ENCODE data around the gene CADM1. TPM values are rescaled to one million over a fixed set of nuclear protein-coding genes. Genes with fewer than 3 reads are reported as not detected.

CADM1 gene
- total and polyA plus RNA-seq, 8 donors = 0.58 to 29.7 (median 5.3) TPM

DNA sequence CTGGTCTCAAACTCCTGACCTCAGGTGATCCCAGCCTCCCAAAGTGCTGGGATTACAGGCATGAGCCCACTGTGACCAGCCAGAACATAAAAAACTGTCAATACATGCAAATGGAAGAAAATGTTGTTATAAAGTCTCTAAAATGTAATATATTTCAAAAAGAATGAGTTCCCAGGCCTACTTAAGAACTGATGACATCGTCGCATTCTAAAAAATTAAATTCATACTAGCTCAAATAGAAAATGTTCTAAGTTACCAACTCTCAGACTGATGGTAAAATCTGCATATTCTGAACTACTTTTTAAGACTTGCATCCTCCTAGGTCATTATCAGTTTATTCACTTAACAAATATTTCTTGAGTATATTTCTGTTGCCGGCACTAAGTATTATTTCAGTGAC lies 163.3 kb downstream of the CADM1 start:
- no peak for DNase-seq
- Histone ChIP-seq H3K27ac (no peak overlapping the region), H3K36me3 (no peaks in the 10 kb centered on the region), H3K27me3 (no peaks in the 10 kb centered on the region), H3K4me3 (no peak overlapping the region), H3K4me1 (no peaks in the 10 kb centered on the region), H3K9me3 (no peaks in the 10 kb centered on the region)
- WGBS, 5 donors = 95 to 97% (median 96%) methylated on average over 3 of the region's 3 CpGs
- intact Hi-C loops (cut with DNase I; ENCODE audit: low total_unique reads) = no loop called here
- TF ChIP-seq POLR2AphosphoS5 (IDR thresholded peaks at IDR 0.05) (no peak), EP300 (IDR thresholded peaks at IDR 0.05) (no peak), POLR2A (IDR thresholded peaks at IDR 0.05) (no peak)
- TF ChIP-seq, protein P1, sequence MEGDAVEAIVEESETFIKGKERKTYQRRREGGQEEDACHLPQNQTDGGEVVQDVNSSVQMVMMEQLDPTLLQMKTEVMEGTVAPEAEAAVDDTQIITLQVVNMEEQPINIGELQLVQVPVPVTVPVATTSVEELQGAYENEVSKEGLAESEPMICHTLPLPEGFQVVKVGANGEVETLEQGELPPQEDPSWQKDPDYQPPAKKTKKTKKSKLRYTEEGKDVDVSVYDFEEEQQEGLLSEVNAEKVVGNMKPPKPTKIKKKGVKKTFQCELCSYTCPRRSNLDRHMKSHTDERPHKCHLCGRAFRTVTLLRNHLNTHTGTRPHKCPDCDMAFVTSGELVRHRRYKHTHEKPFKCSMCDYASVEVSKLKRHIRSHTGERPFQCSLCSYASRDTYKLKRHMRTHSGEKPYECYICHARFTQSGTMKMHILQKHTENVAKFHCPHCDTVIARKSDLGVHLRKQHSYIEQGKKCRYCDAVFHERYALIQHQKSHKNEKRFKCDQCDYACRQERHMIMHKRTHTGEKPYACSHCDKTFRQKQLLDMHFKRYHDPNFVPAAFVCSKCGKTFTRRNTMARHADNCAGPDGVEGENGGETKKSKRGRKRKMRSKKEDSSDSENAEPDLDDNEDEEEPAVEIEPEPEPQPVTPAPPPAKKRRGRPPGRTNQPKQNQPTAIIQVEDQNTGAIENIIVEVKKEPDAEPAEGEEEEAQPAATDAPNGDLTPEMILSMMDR (IDR thresholded peaks at IDR 0.05) = no peak

DNA sequence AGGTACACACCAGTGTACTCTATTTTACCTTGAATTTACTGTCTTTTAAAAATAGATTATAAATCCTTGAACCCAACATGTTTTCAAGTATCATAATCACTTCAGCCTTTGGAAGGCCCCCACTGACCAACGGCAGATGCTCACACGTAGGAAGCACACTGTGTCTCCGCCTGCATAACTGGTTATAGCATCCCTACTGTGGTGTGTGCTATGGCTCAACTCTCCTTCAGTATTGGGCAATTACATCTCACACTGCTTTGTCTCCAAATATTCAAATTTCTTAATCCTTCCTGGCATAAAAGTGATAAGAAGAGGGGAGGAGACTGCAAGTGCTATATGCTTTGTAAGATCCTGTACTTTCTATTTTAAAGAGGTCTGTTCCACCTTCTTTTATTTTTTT lies 165.7 kb downstream of the CADM1 start:
- Histone ChIP-seq H3K36me3 (no peaks in the 10 kb centered on the region), H3K27ac (no peak overlapping the region), H3K27me3 (no peaks in the 10 kb centered on the region), H3K9me3 (no peaks in the 10 kb centered on the region), H3K4me1 (no peaks in the 10 kb centered on the region), H3K4me3 (no peak overlapping the region)
- intact Hi-C loops (cut with DNase I; ENCODE audit: low total_unique reads) = no loop called here
- TF ChIP-seq EP300 (IDR thresholded peaks at IDR 0.05) = no peak
- TF ChIP-seq, protein P1 (IDR thresholded peaks at IDR 0.05) = no peak
- no peak for TF ChIP-seq POLR2AphosphoS5 (IDR thresholded peaks at IDR 0.05)
- TF ChIP-seq POLR2A (IDR thresholded peaks at IDR 0.05) = no peak
- WGBS, 5 donors = 83 to 94% (median 91%) methylated on average over 3 of the region's 3 CpGs
- no peak for DNase-seq

DNA sequence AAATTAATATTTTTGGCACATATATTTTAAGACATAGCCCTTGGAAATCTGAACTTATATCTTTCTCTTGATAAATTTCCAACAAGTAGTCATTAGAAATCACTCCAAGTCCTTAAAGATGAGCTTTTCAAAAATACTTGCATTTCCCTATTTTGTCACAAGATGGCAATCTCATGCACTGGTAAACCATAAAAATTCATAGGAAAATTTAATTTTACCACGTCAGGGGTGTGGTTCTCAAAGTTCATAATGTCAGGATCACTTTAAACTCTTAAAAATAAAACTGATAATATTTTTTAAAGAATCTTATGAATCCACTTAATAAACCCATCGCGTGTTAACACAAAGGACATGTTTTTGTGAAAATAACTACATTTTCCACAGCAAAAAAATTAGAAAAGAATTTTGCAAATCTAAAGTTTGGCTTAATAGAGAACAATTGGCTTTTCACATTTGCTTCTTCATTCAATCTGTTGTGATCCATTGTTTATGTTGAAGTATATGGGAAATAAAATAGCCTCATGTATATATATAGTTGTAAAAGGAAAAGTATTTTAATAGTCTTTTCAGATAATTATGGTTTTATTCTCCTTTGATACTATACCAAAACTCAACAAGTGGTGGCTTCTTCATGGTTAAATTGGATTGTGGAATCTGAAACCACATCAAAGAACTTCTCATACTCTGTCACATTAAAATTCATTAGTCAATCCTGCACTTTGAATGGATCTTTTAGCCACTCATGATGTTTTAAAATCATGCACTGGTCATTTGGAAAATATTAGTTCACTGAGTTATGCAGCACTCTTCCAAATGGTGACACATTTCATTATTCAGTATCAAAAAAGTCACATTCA lies 169.1 kb downstream of the CADM1 start:
- H3K4me1 ChIP-seq = no peaks in the 10 kb centered on the region
- no peak overlapping the region for H3K4me3 ChIP-seq
- H3K36me3 ChIP-seq = no peaks in the 10 kb centered on the region
- intact Hi-C loops (cut with DNase I; ENCODE audit: low total_unique reads) = no loop called here
- H3K9me3 ChIP-seq = no peaks in the 10 kb centered on the region
- WGBS, 5 donors = 47 to 52% (median 51%) methylated on average over 3 of the region's 3 CpGs
- TF ChIP-seq, protein P1 (IDR thresholded peaks at IDR 0.05) = peak in 5 of 7 experiments; percentile 30 to 70 (median 54)
- TF ChIP-seq POLR2AphosphoS5 (IDR thresholded peaks at IDR 0.05) = no peak
- DNase-seq = peak in 1 of 2 donors; percentile 67
- no peaks in the 10 kb centered on the region for H3K27me3 ChIP-seq
- no peak overlapping the region for H3K27ac ChIP-seq

DNA sequence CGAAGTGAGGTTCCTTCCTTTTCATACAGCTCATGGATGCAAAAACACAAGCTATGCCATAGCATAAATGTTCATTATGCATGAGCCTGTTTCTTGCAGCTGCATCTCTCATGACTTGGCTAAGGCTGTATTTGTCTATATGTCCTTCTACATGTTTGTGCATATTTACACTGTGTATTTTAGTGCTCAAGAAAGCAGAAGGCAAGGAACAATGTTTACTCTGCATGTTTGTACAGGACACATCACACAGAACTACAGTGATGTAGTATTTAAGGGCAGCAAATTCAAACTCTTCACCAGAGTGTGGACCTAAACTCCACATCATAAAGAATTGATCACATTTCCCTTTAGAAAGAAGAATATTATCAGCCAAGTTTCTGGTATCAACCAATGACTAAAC lies 170.3 kb downstream of the CADM1 start:
- no peaks in the 10 kb centered on the region for H3K27me3 ChIP-seq
- DNase-seq = no peak
- H3K36me3 ChIP-seq = no peaks in the 10 kb centered on the region
- H3K27ac ChIP-seq = no peak overlapping the region
- no peaks in the 10 kb centered on the region for H3K4me1 ChIP-seq
- TF ChIP-seq EP300 (IDR thresholded peaks at IDR 0.05) (no peak), POLR2A (IDR thresholded peaks at IDR 0.05) (no peak)
- WGBS, 5 donors = 32 to 47% (median 34%) methylated on average over 1 of the region's 1 CpG
- no peak overlapping the region for H3K4me3 ChIP-seq
- H3K9me3 ChIP-seq = no peaks in the 10 kb centered on the region
- intact Hi-C loops (cut with DNase I; ENCODE audit: low total_unique reads) = no loop called here

DNA sequence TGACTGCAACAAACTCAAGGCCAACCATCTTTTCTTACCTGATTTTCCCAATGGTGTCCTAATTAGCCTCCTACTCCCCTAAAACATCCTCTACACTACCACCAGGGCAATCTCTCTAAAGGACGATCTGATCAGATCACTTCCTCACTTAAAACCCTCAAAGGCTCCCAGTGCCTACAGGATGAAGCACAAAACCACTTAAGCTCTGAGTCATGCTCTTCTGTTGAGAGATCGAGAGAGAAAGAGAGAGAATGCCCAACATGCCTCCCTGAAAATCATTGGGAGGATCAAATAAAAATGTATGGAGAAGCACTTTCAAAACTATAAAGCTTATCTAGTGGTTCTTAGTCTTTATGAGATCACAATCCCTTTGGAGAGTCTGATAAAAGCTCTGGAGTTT lies 171.1 kb downstream of the CADM1 start:
- no peak for DNase-seq
- no peaks in the 10 kb centered on the region for H3K27me3 ChIP-seq
- no peaks in the 10 kb centered on the region for H3K4me1 ChIP-seq
- TF ChIP-seq POLR2A (IDR thresholded peaks at IDR 0.05) (no peak), EP300 (IDR thresholded peaks at IDR 0.05) (no peak), POLR2AphosphoS5 (IDR thresholded peaks at IDR 0.05) (no peak)
- TF ChIP-seq, protein P1 (IDR thresholded peaks at IDR 0.05) = no peak
- H3K9me3 ChIP-seq = no peaks in the 10 kb centered on the region
- H3K4me3 ChIP-seq = no peak overlapping the region
- H3K36me3 ChIP-seq = no peaks in the 10 kb centered on the region
- H3K27ac ChIP-seq = no peak overlapping the region
- intact Hi-C loops (cut with DNase I; ENCODE audit: low total_unique reads) = no loop called here
- WGBS, 5 donors = 58 to 77% (median 66%) methylated on average over 2 of the region's 2 CpGs

Data from stomach (tissue), 9 donors.